GM19043 (cell line): ENCODE measurements around the gene SLC28A1.

Experiments
- ATAC-seq: cut with Tn5 transposase; IDR thresholded peaks from one replicate; pipeline ENCODE4 v1.9.1; 2021; ENCODE audit warnings: low read depth; ENCODE audit not compliant: unreplicated experiment

SLC28A1 gene

GRCh38 chr15:84934942-84935729, 50.7 kb downstream of the SLC28A1 start:
- no peak for ATAC-seq

- no peak for ATAC-seq
Observed at GRCh38 chr15:84937144-84937543, 52.7 kb downstream of the SLC28A1 start.

- ATAC-seq = no peak
Observed at GRCh38 chr15:84938726-84939125, 54.3 kb downstream of the SLC28A1 start.

- ATAC-seq = no peak
Observed at GRCh38 chr15:84940399-84940798, 55.9 kb downstream of the SLC28A1 start.

GRCh38 chr15:84942456-84942855, 58.0 kb downstream of the SLC28A1 start:
- ATAC-seq = no peak

GRCh38 chr15:84944311-84944710, 59.8 kb downstream of the SLC28A1 start:
- ATAC-seq = no peak

GRCh38 chr15:84944861-84945260, 60.4 kb downstream of the SLC28A1 start:
- ATAC-seq = no peak

GRCh38 chr15:84946772-84947489, 62.5 kb downstream of the SLC28A1 start:
- no peak for ATAC-seq

- no peak for ATAC-seq
Observed at GRCh38 chr15:84947947-84948830, 63.7 kb downstream of the SLC28A1 start.

- ATAC-seq = no peak
Observed at GRCh38 chr15:84949043-84949442, 64.6 kb downstream of the SLC28A1 start.

- ATAC-seq = no peak
Observed at GRCh38 chr15:84949845-84950569, 65.5 kb downstream of the SLC28A1 start.

- no peak for ATAC-seq
Observed at GRCh38 chr15:84950570-84951111, 66.2 kb downstream of the SLC28A1 start.

- ATAC-seq = no peak
Observed at GRCh38 chr15:84951736-84952135, 67.3 kb downstream of the SLC28A1 start.

- ATAC-seq = no peak
Observed at GRCh38 chr15:84953136-84953535, 68.7 kb downstream of the SLC28A1 start.

- no peak for ATAC-seq
Observed at GRCh38 chr15:84953726-84954125, 69.3 kb downstream of the SLC28A1 start.

- ATAC-seq = no peak
Observed at GRCh38 chr15:84955089-84955848, 70.8 kb downstream of the SLC28A1 start.

- ATAC-seq = no peak
Observed at GRCh38 chr15:84956199-84956598, 71.7 kb downstream of the SLC28A1 start.

GRCh38 chr15:84960391-84961113, 76.1 kb downstream of the SLC28A1 start:
- ATAC-seq = no peak

- no peak for ATAC-seq
Observed at GRCh38 chr15:84961114-84961452, 76.6 kb downstream of the SLC28A1 start.
